ENCODE results near the gene ABTB2.

ABTB2 gene

GRCh38 chr11:34173050-34173449, 184.8 kb downstream of the ABTB2 start:
- no peak overlapping the region for H3K27ac ChIP-seq
- TF ChIP-seq CTCF (conservative IDR thresholded peaks at IDR 0.05) (no peak), ZFX (IDR thresholded peaks at IDR 0.05) (no peak)

GRCh38 chr11:34169686-34170085, 188.1 kb downstream of the ABTB2 start:
- TF ChIP-seq ZFX (IDR thresholded peaks at IDR 0.05), result no peak
- TF ChIP-seq CTCF (conservative IDR thresholded peaks at IDR 0.05), result no peak

GRCh38 chr11:34168642-34169420, 189.0 kb downstream of the ABTB2 start:
- peak overlapping the region; percentile 89 for H3K27ac ChIP-seq
- TF ChIP-seq CTCF (conservative IDR thresholded peaks at IDR 0.05) (no peak), ZFX (IDR thresholded peaks at IDR 0.05) (no peak)

More at GRCh38 chr11:34169686-34170085, 188.1 kb downstream of the ABTB2 start:
- H3K27ac ChIP-seq, result peak overlapping the region; percentile 89

- H3K27ac ChIP-seq, result peak overlapping the region; percentile 89
Measured at GRCh38 chr11:34167961-34168360, 189.8 kb downstream of the ABTB2 start.

GRCh38 chr11:34166806-34167740, 190.7 kb downstream of the ABTB2 start:
- no peak for TF ChIP-seq CTCF (conservative IDR thresholded peaks at IDR 0.05)
- TF ChIP-seq ZFX (IDR thresholded peaks at IDR 0.05), result no peak
- peak overlapping the region; percentile 89 for H3K27ac ChIP-seq

More at GRCh38 chr11:34167961-34168360, 189.8 kb downstream of the ABTB2 start:
- no peak for TF ChIP-seq ZFX (IDR thresholded peaks at IDR 0.05)

GRCh38 chr11:34165786-34166555, 191.8 kb downstream of the ABTB2 start:
- no peak for TF ChIP-seq ZFX (IDR thresholded peaks at IDR 0.05)
- no peak for TF ChIP-seq CTCF (conservative IDR thresholded peaks at IDR 0.05)
- H3K27ac ChIP-seq, result peak overlapping the region; percentile 89; the same call in 1 of the 2 replicates

GRCh38 chr11:34165121-34165520, 192.7 kb downstream of the ABTB2 start:
- peak overlapping the region; percentile 89; the same call in 1 of the 2 replicates for H3K27ac ChIP-seq
- TF ChIP-seq CTCF (conservative IDR thresholded peaks at IDR 0.05) (no peak), ZFX (IDR thresholded peaks at IDR 0.05) (no peak)
